ENCODE data around the gene MYOD1.

The MYOD1 gene

GRCh38 chr11:17751558-17751957, 32.2 kb downstream of the MYOD1 start:
- no peak for FAIRE-seq

GRCh38 chr11:17752144-17752543, 32.8 kb downstream of the MYOD1 start:
- no peak for FAIRE-seq

- no peak for FAIRE-seq
These were observed 33.8 kb downstream of the MYOD1 start for GRCh38 chr11:17753153-17753552.

- FAIRE-seq, result no peak
These were observed 34.3 kb downstream of the MYOD1 start for GRCh38 chr11:17753641-17754040.

GRCh38 chr11:17755891-17756290, 36.5 kb downstream of the MYOD1 start:
- FAIRE-seq, result no peak

GRCh38 chr11:17760102-17761029, 41.0 kb downstream of the MYOD1 start:
- no peak for FAIRE-seq

- no peak for FAIRE-seq
These were observed 43.1 kb downstream of the MYOD1 start for GRCh38 chr11:17762309-17762974.

GRCh38 chr11:17763244-17763643, 43.9 kb downstream of the MYOD1 start:
- no peak for FAIRE-seq

GRCh38 chr11:17763703-17764102, 44.3 kb downstream of the MYOD1 start:
- no peak for FAIRE-seq

GRCh38 chr11:17764446-17765218, 45.3 kb downstream of the MYOD1 start:
- FAIRE-seq, result no peak

GRCh38 chr11:17765356-17766072, 46.1 kb downstream of the MYOD1 start:
- no peak for FAIRE-seq

- FAIRE-seq, result no peak
These were observed 46.6 kb downstream of the MYOD1 start for GRCh38 chr11:17766073-17766359.

- no peak for FAIRE-seq
These were observed 47.2 kb downstream of the MYOD1 start for GRCh38 chr11:17766590-17766989.

- no peak for FAIRE-seq
These were observed 48.0 kb downstream of the MYOD1 start for GRCh38 chr11:17767301-17767885.

- FAIRE-seq, result no peak
These were observed 48.5 kb downstream of the MYOD1 start for GRCh38 chr11:17767914-17768313.

GRCh38 chr11:17768547-17768946, 49.2 kb downstream of the MYOD1 start:
- FAIRE-seq, result no peak

GRCh38 chr11:17769218-17769617, 49.8 kb downstream of the MYOD1 start:
- FAIRE-seq, result no peak

- FAIRE-seq, result no peak
These were observed 50.8 kb downstream of the MYOD1 start for GRCh38 chr11:17770048-17770652.

GRCh38 chr11:17770917-17771316, 51.5 kb downstream of the MYOD1 start:
- FAIRE-seq, result no peak

GRCh38 chr11:17771415-17771814, 52.0 kb downstream of the MYOD1 start:
- FAIRE-seq, result no peak
